Muscle of back (tissue), 11 donors: ENCODE results near the gene C22orf15. TPM values are rescaled to one million over a fixed set of nuclear protein-coding genes. Genes with fewer than 3 reads are reported as not detected.

Experiments
- DNase-seq, 3 donors: peaks; one replicate each; pipeline versions ENCODE4 v3.0.0 to v3.0.0-alpha.2; 2013
- polyA plus RNA-seq, 10 donors: library from polyadenylated mRNA; unstranded; fragments of 120-200 nt; gene quantifications; one replicate each; pipeline ENCODE4 v1.2.1, GENCODE V29; 2013; ENCODE audit not compliant: insufficient read length in 10 of 10

The C22orf15 gene
- polyA plus RNA-seq, 10 donors = 0.14 to 0.61 (median 0.33) TPM; not detected in 1

DNA sequence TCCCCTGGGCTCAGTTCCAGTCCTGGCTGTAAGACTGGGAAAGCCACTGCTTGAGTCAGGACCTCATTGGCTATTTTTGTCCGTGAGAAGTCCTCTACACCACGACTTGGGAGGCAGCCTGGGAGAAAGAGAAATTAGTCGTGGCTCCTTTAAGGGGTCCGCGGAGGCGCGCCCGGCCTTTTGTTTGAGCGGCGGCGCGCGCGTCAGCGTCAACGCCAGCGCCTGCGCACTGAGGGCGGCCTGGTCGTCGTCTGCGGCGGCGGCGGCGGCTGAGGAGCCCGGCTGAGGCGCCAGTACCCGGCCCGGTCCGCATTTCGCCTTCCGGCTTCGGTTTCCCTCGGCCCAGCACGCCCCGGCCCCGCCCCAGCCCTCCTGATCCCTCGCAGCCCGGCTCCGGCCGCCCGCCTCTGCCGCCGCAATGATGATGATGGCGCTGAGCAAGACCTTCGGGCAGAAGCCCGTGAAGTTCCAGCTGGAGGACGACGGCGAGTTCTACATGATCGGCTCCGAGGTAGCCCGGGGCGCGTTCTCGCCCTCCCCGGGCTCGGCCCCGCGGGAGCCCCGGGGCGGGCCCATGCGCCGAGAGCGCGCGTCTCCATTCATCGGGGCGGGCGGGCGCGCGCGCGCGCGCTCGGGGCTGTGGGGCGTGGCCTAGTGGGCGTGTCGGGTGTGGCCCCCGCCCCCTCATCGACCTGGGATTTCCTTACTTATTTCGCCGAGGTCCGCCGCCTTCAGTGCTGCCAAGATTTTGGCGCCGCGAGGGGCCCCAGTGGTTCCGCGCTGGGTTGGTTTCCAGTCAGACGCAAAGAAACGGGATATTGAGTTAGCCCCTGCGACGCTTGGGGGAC is 24.2 kb downstream of the C22orf15 start, which contains the start of gene SMARCB1:
Gene SMARCB1 (plus strand): TSS at position 215 of the 848 bp plus-strand sequence. CDS start 204 bp downstream, at position 419.
- peak; percentile 94 to 97 (median 95) for DNase-seq

DNA sequence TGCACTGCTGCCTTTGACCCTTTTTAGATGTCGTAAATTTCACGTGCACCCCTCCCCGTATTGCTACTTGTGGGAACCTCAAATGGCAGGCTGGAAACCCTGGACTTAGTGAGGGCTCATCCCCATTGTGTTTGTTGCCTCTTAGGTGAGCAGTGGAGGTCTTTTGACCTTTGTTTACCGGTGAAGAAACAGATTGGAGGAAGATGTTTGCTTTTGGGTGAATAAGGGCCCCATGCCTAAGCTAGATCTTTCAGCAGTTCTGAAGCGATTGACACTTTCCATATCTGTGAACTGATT is 24.8 kb downstream of the C22orf15 start:
- DNase-seq = no peak

DNA sequence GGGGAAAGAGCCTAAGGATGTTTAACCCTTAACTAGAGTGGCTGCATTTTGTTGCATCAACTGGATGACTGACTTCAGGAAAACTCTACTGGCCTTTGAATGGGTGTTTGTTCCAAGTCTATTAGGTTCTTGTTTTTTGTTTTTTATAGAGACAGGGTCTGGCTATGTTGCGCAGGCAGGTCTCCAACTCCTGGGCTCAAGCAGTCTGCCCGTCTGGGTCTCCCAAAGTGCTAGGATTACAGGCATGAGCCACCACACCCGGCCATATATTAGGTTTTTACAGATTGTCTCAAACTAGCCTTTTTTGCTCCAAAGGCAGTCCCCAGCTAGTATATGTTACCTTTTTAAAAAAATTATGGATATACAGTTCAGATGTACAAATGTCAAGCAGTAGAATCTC is 25.1 kb downstream of the C22orf15 start:
- DNase-seq = no peak

DNA sequence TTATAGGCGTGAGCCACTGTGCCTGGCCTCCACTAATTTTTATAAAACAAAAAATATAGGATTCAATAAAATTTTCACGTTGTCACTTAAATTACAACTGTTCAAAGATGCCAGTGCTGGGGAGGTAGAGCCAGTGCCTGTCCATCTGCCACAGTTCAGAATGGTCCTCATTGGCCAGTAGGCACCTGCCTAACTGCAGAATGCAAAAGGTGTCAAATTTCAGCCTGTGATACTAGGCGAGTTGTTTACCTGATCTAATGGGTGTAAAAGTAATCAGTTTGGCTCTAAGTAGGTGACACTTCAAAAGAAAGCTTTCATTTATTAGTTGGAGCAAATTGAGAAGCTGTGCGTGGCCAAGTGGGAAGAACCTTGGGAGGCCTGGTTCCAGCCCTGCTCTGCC is 26.3 kb downstream of the C22orf15 start:
- no peak for DNase-seq

DNA sequence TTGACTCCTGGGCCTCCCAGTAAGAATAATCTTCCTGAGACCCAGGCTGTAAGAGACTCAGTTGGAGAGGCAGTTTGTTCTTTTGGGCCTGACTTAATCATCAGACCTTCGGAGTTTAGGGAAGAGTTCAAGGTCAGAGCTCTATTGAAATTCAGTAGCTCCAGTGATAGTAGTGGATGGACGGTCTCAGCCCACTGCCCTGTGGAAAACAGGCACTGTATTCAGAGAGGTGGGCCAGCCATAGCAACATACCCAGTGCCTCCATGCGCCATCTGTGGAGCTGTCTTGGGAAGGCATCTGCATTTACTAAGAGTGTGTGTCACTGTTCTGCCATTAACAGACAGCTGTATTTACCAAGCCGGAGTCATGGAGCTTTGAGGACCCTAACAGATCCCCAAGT is 26.8 kb downstream of the C22orf15 start:
- DNase-seq = no peak

DNA sequence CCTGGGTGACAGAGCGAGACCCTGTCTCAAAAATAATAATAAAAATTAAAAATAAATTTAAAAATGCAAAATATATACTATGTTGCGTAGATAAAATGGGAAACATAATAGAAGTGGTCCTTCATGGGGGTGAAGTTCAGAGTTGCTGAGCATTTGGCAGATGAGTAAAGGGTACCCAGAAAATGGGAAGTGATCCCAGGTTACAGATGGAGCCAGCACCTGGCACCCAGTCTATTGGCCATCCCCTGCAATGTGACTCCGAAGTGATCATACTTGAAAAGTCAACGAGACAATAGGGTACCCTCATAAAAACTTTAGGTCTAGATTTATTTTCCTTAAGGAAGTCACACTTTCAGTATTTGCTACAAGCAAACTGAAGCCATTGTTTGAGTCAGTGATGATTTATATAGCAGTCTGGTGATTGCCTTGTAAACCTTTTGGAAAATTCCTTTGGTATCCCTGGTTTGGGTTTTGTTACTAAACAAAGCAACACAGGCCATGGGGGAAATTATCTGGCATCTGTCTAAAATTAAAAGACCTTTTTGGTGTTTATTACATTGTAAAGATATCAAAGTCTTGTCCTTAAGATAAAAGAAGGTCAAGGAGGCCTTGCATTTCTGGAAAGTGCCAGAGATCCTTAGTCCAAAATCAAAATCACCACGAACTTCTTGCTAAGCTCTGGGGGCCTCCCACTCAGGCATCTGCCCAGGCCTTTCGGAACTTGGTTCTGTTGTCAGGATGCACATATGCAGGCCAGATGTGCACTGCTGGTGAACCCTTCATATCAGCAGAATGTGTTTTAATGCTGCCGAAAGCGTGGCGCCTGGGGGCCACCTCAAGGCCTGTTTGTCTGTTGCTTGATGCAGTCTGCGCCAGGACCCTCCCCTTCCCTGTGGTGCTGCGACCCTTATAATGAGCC is 28.3 kb downstream of the C22orf15 start:
- DNase-seq = peak; percentile 60 to 90 (median 78)

DNA sequence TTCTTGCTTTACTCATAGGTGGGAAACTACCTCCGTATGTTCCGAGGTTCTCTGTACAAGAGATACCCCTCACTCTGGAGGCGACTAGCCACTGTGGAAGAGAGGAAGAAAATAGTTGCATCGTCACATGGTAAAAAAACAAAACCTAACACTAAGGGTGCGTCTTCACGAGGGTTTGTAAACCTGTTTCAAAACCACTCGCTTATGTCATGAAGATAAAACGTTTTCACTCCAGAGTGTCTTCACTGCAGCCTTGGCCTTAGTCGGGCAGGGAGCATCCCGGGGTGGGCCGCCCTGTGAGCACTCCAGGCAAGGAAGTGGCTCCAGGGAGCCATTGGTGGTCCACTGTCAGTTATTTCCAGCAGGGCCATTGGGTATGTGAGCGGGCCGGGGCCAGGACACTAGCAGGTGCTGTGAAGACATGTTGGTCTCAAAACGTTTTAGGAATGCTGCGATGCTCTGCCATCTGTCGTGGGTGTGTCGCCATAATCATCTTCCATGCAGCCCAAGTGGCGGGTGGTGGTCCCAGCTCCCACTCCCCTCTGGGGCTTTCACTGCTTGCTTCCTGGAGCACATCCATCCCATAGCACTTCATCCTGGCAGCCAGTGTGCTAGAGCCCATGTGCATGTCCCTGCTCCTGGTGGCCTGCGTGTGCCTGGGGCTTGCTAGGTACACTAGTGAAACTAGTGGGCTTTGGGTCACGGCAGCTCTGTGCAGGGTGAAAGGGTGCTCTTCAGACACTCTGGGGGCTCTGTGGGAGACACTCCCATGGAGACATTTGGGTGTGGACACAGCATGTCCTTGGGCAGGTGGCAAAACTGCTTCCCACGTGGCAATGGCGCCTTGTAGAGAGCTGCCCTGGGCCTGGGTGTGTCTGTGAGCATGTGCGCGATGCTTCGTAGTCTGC is 29.2 kb downstream of the C22orf15 start:
- no peak for DNase-seq

DNA sequence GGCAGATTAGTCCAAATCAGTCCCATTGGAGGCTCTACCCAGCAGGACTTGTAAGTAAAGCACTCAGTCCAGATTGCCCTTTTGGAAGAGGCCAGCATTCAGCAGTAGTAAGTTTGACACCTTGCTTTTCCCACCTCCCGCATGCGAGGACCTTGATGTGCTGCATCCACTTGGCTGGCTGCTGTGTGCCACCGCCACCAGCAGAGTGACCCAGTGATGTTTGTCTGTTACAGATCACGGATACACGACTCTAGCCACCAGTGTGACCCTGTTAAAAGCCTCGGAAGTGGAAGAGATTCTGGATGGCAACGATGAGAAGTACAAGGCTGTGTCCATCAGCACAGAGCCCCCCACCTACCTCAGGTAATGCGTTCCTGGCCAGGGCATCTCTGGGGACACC is 30.5 kb downstream of the C22orf15 start:
- no peak for DNase-seq

DNA sequence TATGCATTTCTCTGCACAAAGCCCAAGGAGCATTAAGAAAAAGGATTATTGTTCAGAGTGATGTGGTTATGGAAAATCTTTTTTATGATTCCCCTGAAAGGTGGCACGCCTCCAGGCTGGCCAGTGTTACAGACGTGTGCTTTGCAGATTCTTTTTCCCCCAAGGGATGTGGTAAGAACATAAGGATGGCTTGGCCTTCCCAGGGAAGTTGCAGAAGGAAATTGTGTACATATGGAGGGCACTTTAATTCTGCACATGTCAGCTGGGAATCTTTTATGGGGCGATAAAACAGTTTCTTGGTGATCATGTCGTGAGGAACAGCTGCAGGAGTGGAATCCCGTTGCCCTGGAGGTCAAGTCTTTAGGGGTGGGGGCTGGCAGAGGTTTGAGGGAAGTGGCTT is 33.7 kb downstream of the C22orf15 start:
- peak; percentile 37 to 83 (median 56) for DNase-seq

DNA sequence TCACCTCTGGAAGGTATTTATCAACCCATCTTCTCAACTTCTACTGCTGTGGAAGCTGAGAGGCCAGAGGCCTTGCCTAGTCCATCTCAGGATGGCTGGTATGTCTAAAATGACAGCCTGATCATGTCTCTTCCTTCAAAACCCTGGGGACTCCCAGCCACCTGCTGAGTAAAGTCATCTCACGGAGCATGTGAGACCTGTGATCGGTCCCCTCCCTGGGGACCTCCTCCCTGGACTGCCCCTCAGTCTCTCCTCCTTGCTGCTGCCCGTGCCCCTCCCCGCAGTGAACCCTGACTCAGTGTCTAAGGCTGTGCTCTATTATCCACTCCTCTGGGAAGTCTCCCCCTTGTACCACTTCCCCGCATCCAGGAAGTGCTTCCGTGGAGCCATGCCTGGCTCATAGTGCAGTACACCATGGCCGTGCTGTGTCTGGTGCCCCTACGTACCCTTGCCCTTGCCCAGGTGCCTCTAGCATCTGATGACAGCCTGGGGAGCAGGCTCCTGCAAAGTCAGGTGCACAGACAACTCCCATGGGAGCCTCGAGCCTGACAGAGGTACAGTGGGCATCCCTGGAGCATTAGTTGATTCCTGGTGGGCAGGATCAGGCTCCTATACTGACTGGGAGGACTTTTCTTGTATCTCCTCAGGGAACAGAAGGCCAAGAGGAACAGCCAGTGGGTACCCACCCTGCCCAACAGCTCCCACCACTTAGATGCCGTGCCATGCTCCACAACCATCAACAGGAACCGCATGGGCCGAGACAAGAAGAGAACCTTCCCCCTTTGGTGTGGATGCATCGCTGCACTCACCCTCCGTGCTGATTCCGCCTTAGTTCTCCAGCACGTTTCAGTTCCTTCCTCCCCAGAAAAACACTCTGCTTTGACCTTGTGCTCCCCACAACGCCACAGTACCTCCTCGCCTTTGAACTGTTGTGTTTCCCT is 37.8 kb downstream of the C22orf15 start:
- DNase-seq = no peak

DNA sequence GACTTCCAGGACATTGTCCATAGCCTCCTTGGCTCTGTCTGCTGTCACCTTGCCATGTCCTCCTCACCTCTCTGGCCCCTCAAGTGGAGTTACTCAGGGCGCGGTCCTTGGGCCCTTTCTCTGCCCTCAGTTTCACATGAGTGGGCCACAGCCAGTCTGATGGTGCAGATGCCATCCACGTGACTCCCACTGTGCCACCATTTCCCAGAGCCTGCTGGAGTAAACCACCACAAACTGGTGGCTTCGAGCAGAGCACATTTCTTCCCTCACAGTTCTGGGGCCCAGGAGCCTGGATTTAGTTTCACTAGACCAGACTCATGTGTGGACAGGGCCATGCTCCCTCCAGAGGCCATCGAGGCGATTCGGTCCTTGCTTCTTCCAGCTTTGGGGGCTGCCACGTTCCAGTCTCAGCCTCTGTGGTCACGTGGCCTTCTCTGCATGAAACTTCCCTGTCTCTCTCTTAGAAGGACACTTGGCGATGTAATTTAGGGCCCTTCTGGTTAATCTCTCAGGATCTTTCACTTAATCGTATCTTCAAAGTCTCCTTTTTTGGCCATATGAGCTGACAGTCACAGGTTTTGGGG is 38.5 kb downstream of the C22orf15 start:
- DNase-seq = no peak

DNA sequence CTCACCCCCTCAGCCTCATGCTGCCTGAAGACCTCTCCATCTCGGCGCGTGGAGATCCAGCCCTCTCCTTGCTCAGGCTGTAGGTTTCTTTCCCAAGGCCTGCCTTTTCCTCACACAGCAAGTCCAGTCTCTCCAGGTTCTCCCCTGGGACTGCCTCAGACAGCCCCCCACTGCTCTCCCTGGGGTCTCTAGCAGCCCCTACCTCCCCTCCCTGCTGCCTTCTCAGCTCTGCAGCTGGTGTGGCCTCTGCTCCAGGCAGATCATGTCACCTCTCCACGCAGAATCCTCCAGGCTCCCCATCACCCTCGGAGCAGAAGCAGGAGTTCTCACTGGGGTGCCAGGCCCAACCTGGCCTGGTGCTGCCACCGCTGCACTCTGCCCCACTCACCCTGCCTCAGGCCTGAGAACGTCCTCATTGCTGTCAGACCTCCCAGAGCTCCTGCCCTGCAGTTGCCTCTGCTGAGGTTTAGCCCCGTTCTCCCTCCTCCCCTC is 39.1 kb downstream of the C22orf15 start:
- no peak for DNase-seq

DNA sequence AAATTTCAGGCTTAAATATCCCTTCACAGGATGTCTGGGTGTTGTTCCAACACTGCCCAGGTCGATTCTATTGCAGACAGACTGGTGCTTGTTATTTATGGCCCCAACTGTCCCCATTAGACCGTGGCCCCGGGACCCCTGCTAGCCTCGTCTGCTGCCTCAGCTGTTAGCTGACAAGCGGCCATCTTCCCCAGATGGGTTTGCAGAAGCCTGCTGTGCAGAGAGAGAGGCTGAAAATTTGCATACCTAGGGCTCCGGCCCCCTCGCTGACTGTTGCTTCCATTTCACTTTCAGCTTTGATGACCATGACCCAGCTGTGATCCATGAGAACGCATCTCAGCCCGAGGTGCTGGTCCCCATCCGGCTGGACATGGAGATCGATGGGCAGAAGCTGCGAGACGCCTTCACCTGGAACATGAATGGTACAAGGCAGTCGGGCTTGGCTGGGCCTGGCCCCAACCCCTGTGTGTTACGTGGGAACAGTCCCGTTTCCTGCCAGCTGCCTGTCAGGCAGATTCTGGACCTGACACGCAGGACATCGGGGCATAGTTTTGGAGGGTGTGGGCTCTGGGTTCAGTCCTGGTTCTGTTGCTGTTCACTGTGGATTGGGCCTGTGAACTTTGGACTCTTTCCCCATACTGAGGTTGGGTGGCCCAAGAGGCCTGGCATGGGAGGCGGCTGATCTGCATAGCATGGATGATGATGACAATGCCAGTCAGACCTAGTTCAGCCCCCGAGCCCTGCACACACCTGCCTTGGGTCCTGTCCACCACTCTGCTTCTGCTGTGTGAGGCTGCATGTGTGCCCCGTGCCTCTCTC is 40.4 kb downstream of the C22orf15 start:
- no peak for DNase-seq

DNA sequence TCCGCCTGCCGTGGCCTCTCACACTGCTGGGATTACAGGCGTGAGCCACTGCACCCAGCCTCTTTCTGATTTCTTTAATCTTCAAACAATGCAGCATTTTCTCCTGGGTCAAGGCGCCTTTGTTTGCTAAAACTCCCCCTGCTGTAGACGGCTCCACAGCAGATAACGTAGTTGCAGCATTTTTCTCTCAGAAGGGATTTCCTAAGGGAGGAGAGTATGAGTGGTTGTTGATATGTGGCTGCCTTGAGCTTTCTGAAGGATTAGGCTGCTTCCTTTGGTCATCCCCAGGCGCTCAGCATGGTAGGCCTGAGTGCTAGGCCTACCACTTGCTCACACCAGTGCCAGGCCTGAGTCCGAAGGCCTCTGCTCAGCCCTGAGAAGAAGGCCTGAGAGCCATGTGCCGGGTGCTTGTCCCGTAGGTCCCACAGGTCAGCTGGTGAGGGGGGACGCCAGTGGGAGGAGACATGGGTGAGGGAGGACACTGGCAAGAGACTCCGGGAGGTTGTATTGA is 42.0 kb downstream of the C22orf15 start:
- DNase-seq = no peak

DNA sequence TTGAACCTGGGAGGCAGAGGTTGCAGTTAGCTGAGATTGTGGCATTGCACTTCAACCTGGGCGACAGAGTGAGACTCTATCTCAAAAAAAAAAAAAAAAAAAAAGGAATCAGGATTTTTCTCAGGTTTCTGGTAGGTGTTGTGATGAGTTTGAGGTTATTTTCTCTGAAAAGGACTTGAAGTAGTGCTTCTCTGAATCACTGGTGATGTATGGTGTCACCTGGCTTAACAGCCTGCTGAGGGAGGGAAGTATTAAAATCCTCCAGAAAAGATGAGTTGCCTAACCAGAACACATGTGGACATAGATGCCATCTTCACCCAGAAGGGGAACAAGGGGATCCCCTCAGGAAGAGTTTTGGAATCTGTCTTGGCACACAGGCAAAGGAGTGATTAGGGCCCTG is 44.0 kb downstream of the C22orf15 start:
- DNase-seq = no peak

DNA sequence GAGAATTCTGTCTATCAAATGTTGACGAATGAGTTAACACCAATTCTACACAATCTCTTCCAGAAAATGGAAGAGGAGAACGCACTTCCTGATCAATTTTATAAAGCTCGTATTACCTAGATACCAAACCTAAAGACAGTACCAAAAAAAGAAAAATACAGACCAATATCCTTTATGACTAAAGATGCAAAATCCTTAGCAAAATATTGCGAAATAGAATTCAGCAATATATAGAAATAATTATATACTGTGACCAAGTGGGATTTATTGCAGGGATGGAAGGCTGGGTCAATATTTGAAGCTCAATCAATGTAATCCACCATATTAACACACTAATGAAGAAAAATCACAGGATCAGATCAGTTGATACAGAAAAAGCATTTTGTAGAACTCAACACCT is 49.6 kb downstream of the C22orf15 start:
- DNase-seq = no peak
